ENCODE data around the gene EPS8L1. TPM values are rescaled to one million over a fixed set of nuclear protein-coding genes. Genes with fewer than 3 reads are reported as not detected.
"Not testable (repeated sequence)": the region's sequence is repeated elsewhere in the genome, so short reads cannot be mapped to it uniquely, and the experiment has no call there.

Gene EPS8L1
- total RNA-seq, 6 donors from 2014 or later, result 30.2 to 55.7 (median 43.3) TPM

DNA sequence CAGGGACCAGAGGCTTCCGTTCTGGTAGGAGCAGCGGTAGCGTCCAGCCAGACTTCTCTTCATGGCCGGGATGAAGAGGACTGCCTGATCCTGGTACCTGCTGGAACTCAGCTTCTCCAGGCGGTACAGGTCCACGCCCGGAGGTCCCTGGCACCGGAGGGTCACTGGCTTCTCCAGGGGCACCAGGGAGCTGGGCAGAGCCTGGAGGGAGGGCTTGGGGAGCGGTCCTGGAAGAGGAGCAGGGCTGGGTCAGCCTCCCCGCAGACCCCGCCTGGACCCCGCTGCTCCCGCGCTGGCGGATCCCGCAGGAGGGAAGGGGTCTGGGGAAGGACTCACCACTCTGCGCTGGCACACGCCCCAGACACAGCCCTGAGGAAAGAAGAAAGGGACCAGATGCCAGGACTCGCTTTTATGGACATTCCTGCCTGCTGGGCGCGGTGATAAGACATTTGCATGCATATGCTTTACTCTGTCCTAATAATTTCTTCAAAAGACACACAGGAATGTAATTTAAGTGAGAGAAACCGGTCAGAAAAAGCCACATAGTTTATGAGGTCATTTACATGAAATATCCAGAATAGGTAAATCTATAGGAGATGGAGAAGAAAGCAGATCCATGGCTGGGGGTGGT is 43.4 kb upstream of the EPS8L1 start:
- no peaks in the 10 kb centered on the region for H3K36me3 ChIP-seq
- ATAC-seq (ENCODE audit: low FRiP score in 2 of 2) (peak; percentile 39), DNase-seq (peak in 1 of 2 donors; percentile 76)
- no peaks in the 10 kb centered on the region for H3K9me3 ChIP-seq
- TF ChIP-seq POLR2A (IDR thresholded peaks at IDR 0.05), result no peak
- TF ChIP-seq POLR2AphosphoS5 (IDR thresholded peaks at IDR 0.05), result no peak
- TF ChIP-seq, protein P1, sequence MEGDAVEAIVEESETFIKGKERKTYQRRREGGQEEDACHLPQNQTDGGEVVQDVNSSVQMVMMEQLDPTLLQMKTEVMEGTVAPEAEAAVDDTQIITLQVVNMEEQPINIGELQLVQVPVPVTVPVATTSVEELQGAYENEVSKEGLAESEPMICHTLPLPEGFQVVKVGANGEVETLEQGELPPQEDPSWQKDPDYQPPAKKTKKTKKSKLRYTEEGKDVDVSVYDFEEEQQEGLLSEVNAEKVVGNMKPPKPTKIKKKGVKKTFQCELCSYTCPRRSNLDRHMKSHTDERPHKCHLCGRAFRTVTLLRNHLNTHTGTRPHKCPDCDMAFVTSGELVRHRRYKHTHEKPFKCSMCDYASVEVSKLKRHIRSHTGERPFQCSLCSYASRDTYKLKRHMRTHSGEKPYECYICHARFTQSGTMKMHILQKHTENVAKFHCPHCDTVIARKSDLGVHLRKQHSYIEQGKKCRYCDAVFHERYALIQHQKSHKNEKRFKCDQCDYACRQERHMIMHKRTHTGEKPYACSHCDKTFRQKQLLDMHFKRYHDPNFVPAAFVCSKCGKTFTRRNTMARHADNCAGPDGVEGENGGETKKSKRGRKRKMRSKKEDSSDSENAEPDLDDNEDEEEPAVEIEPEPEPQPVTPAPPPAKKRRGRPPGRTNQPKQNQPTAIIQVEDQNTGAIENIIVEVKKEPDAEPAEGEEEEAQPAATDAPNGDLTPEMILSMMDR (IDR thresholded peaks at IDR 0.05), result no peak
- TF ChIP-seq EP300 (IDR thresholded peaks at IDR 0.05), result no peak
- 89 to 91% methylated on average over 17 to 21 of the region's 22 CpGs for WGBS, 2 donors
- H3K4me1 ChIP-seq, result no peaks in the 10 kb centered on the region
- H3K27ac ChIP-seq, result no peak overlapping the region
- no peak overlapping the region for H3K4me3 ChIP-seq
- H3K27me3 ChIP-seq, result no peaks in the 10 kb centered on the region

DNA sequence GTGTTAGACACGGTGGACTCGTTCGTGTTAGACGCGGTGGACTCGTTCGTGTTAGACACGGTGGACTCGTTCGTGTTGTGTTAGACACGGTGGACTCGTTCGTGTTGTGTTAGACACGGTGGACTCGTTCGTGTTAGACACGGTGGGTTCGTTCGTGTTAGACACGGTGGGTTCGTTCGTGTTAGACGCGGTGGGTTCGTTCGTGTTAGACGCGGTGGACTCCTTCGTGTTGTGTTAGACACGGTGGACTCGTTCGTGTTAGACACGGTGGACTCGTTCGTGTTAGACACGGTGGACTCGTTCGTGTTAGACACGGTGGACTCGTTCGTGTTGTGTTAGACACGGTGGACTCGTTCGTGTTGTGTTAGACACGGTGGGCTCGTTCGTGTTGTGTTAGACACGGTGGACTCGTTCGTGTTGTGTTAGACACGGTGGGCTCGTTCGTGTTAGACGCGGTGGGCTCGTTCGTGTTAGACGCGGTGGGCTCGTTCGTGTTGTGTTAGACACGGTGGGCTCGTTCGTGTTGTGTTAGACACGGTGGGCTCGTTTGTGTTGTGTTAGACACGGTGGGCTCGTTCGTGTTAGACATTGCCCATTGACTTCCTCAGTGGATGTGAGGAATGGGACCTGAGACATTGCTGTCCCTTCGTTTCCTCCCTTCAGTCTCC is 42.6 kb upstream of the EPS8L1 start:
- DNase-seq; H3K36me3 ChIP-seq; H3K9me3 ChIP-seq; H3K4me3 ChIP-seq; H3K4me1 ChIP-seq; H3K27me3 ChIP-seq; H3K27ac ChIP-seq; ATAC-seq (ENCODE audit: low FRiP score in 2 of 2): not testable (repeated sequence)
- WGBS, 2 donors, result 92 to 93% methylated on average over 31 to 69 of the region's 70 CpGs

DNA sequence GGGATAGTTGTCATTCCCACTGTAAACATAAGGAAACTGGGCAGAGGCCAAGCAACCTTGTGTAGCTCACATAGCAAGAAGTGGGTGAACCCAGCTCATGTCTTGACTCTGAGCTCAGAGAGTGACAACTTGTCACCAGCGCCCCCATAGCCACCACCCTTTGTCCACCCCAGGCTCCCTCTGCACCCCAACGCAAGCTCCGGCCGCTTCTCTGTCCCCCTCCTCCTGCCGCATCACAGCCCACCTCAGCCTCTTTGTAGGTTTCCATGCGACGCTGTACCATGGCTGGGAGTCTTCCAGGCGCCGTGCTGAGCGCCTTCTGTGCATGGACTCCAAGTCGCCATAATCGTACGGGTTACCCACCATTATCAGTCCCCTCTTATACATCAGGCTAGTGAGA is 40.9 kb upstream of the EPS8L1 start:
- no peaks in the 10 kb centered on the region for H3K27me3 ChIP-seq
- H3K36me3 ChIP-seq, result no peaks in the 10 kb centered on the region
- TF ChIP-seq POLR2AphosphoS5 (IDR thresholded peaks at IDR 0.05), result no peak
- TF ChIP-seq, protein P1 (IDR thresholded peaks at IDR 0.05), result no peak
- TF ChIP-seq EP300 (IDR thresholded peaks at IDR 0.05), result no peak
- TF ChIP-seq POLR2A (IDR thresholded peaks at IDR 0.05), result no peak
- H3K4me3 ChIP-seq, result no peak overlapping the region
- no peak overlapping the region for H3K27ac ChIP-seq
- ATAC-seq (ENCODE audit: low FRiP score in 2 of 2) (no peak), DNase-seq (no peak)
- 85 to 95% methylated on average over 13 of the region's 13 CpGs for WGBS, 2 donors
- H3K4me1 ChIP-seq, result no peaks in the 10 kb centered on the region
- no peaks in the 10 kb centered on the region for H3K9me3 ChIP-seq

DNA sequence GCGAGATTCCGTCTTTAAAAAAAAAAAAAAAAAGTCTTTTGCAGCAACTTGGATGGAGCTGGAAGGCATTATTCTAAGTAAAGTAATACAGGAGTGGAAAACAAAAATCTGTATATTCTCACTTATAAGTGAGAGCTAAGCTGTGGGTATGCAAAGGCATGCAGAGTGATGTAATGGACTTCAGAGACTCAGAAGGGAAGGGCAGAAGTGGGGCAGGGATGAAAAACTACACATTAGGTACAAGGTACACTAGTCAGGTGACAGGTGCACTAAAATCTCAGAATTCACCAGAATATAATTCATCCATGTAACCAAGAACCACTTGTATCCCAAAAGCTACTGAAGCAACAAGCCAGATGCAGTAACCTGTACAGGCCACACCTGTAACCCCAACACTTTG is 39.6 kb upstream of the EPS8L1 start:
- H3K9me3 ChIP-seq, result no peaks in the 10 kb centered on the region
- H3K36me3 ChIP-seq, result no peaks in the 10 kb centered on the region
- no peak overlapping the region for H3K4me3 ChIP-seq
- no peaks in the 10 kb centered on the region for H3K27me3 ChIP-seq
- TF ChIP-seq, protein P1 (IDR thresholded peaks at IDR 0.05), result no peak
- TF ChIP-seq EP300 (IDR thresholded peaks at IDR 0.05), result no peak
- no peak for TF ChIP-seq POLR2A (IDR thresholded peaks at IDR 0.05)
- TF ChIP-seq POLR2AphosphoS5 (IDR thresholded peaks at IDR 0.05), result no peak
- DNase-seq, result no peak
- no peak for ATAC-seq (ENCODE audit: low FRiP score in 2 of 2)
- H3K4me1 ChIP-seq, result no peaks in the 10 kb centered on the region
- 84 to 96% methylated on average over 2 of the region's 2 CpGs for WGBS, 2 donors
- H3K27ac ChIP-seq, result no peak overlapping the region

DNA sequence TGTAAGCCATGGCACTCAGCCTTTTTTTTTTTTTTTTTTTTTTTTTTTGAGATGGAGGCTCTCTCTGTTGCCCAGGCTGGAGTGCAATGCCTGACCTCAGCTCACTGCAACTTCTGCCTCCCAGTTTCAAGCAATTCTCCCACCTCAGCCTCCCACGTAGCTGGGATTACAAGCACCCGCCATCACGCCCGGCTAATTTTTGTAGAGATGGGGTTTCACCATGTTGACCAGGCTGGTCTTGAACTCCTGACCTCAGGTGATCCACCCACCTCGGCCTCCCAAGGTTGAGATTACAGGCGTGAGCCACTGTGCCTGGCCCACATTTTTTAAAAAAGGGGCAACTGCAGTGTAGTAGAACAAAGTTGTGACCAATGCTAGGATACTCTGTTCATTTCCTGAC is 38.1 kb upstream of the EPS8L1 start:
- not testable (repeated sequence) for H3K9me3 ChIP-seq; H3K4me3 ChIP-seq; H3K36me3 ChIP-seq; H3K27ac ChIP-seq; DNase-seq; H3K4me1 ChIP-seq; ATAC-seq (ENCODE audit: low FRiP score in 2 of 2); H3K27me3 ChIP-seq
- 90 to 92% methylated on average over 6 of the region's 6 CpGs for WGBS, 2 donors

DNA sequence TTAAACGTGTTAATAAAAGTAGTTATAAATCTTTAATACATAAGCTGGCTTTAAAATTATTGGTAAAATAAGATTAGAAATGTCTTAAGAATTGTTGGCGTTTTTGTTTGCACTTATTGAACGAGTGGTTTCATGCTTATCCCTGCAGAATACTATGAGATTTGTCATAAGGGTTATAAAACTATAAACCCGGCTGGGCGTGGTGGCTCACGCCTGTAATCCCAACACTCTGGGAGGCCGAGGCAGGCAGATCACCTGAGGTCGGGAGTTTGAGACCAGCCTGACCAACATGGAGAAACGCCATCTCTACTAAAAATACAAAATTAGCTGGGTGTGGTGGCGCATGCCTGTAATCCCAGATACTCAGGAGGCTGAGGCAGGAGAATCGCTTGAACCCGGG is 35.0 kb upstream of the EPS8L1 start:
- H3K9me3 ChIP-seq; H3K4me1 ChIP-seq; ATAC-seq (ENCODE audit: low FRiP score in 2 of 2); H3K27ac ChIP-seq; DNase-seq; H3K27me3 ChIP-seq; H3K4me3 ChIP-seq: not testable (repeated sequence)
- WGBS, 2 donors, result 86 to 88% methylated on average over 12 of the region's 12 CpGs
- H3K36me3 ChIP-seq, result peaks cover 13 to 38% (median 24%) of the 10 kb centered on the region in 4 donors
